Right atrium auricular region (tissue), 2 donors: ENCODE results near the gene CADM4. TPM values are rescaled to one million over a fixed set of nuclear protein-coding genes. Genes with fewer than 3 reads are reported as not detected.

Experiments used
- DNase-seq: peaks from one replicate; pipeline ENCODE4 v3.0.0-alpha.2; 2019; ENCODE audit warnings: low spot score
- H3K27ac ChIP-seq, 2 donors: fragments of 200-600 bp; sonication (generic); 1 replicate in 1 of 2; 2 replicates in 1 of 2; pipeline ENCODE4 v1.5.1; 2016 to 2019
- H3K27me3 ChIP-seq, 2 donors: fragments of 200-600 bp; sonication (generic); one replicate each; pipeline versions ENCODE4 v1.5.1 to v1.6.0; 2017 to 2019
- H3K36me3 ChIP-seq: fragments of 200-600 bp; sonication (generic); one replicate; pipeline ENCODE4 v1.5.1; 2016
- H3K4me1 ChIP-seq, 2 donors: fragments of 200-600 bp; sonication (generic); one replicate each; pipeline versions ENCODE4 v1.5.1 to v1.6.0; 2017 to 2019
- H3K4me3 ChIP-seq, 2 donors: fragments of 200-600 bp; sonication (generic); 1 replicate in 1 of 2; 2 replicates in 1 of 2; pipeline ENCODE4 v1.5.1; 2017 to 2019; ENCODE audit warnings: mild to moderate bottlenecking in 1 of 2, moderate library complexity in 1 of 2
- H3K9me3 ChIP-seq, 2 donors: fragments of 200-600 bp; sonication (generic); one replicate each; pipeline ENCODE4 v1.5.1; 2019
- CTCF ChIP-seq, 2 donors: fragments of 200-600 bp; sonication (generic); IDR thresholded peaks; one replicate each; pipeline ENCODE4 v1.5.1; 2019; ENCODE audit warnings: antibody characterized with exemption in 2 of 2
- total RNA-seq, 2 donors: library from RNA; depleted of rRNA; stranded (reverse); fragments of >200 nt; gene quantifications; one replicate each; pipeline ENCODE4 v1.1.0, GENCODE V29; 2016

Gene CADM4
- total RNA-seq, 2 donors from 2014 or later: 6.6 to 9.6 TPM

GRCh38 chr19:43631491-43631890 lies 8.2 kb downstream of the CADM4 start:
- no peak for DNase-seq
- Histone ChIP-seq H3K27ac (no peak overlapping the region), H3K4me1 (no peaks in the 10 kb centered on the region), H3K36me3 (no peaks in the 10 kb centered on the region), H3K27me3 (no peaks in the 10 kb centered on the region), H3K4me3 (no peak overlapping the region), H3K9me3 (no peaks in the 10 kb centered on the region)
- no peak for TF ChIP-seq CTCF (IDR thresholded peaks at IDR 0.05)

- Histone ChIP-seq H3K4me3 (no peak overlapping the region), H3K9me3 (no peaks in the 10 kb centered on the region), H3K36me3 (no peaks in the 10 kb centered on the region), H3K27ac (no peak overlapping the region), H3K4me1 (no peaks in the 10 kb centered on the region), H3K27me3 (no peaks in the 10 kb centered on the region)
- TF ChIP-seq CTCF (IDR thresholded peaks at IDR 0.05): no peak
- no peak for DNase-seq
Observed at GRCh38 chr19:43628646-43629326, 10.9 kb downstream of the CADM4 start.

- Histone ChIP-seq H3K27ac (no peak overlapping the region), H3K9me3 (no peaks in the 10 kb centered on the region), H3K36me3 (no peaks in the 10 kb centered on the region), H3K4me1 (no peaks in the 10 kb centered on the region), H3K27me3 (no peaks in the 10 kb centered on the region), H3K4me3 (no peak overlapping the region)
- no peak for TF ChIP-seq CTCF (IDR thresholded peaks at IDR 0.05)
- no peak for DNase-seq
Observed at GRCh38 chr19:43626838-43627237, 12.8 kb downstream of the CADM4 start.

DNA sequence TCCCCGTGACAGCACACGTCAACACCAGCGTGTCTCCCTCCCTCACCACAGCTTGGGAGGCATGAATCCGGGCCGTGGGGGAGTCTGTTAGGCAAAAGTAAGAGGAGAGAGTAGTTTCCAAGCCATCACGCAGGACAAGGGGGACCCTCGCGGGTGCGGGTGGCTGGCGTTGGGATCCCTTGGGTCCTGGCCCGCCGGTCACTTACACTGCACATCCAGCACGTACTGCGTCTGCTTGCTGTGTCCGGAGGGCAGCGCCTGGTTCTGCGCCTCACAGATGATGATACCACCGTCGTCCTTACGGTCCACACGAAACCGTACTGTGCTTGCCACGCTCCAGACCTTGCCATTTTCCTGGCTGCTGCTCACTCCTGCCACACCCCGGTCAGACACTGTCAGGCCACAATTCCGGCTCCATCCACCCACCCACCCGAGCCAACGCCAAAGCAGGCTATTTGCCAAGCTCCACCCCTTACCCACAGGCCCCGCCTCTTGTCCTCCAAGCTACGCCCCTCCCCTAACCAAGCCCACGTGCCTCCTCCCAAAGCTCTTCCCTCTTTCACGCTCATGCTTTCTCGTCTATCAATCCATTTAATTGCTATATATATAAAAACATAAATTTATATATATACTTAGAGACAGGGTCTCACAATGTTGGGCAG lies 13.6 kb downstream of the CADM4 start:
- Histone ChIP-seq H3K4me1 (no peaks in the 10 kb centered on the region), H3K27me3 (no peaks in the 10 kb centered on the region), H3K27ac (no peak overlapping the region), H3K36me3 (no peaks in the 10 kb centered on the region), H3K9me3 (no peaks in the 10 kb centered on the region), H3K4me3 (no peak overlapping the region)
- TF ChIP-seq CTCF (IDR thresholded peaks at IDR 0.05): no peak
- DNase-seq: no peak

- Histone ChIP-seq H3K4me3 (no peak overlapping the region), H3K27ac (no peak overlapping the region), H3K4me1 (peaks cover 0 to 8% of the 10 kb centered on the region in 2 donors), H3K27me3 (no peaks in the 10 kb centered on the region), H3K36me3 (no peaks in the 10 kb centered on the region), H3K9me3 (no peaks in the 10 kb centered on the region)
- DNase-seq: no peak
- TF ChIP-seq CTCF (IDR thresholded peaks at IDR 0.05): no peak
Observed at GRCh38 chr19:43624933-43625332, 14.7 kb downstream of the CADM4 start.
